Kidney epithelial cell (primary cell): ENCODE results near the gene GIMAP6. TPM values are rescaled to one million over a fixed set of nuclear protein-coding genes. Genes with fewer than 3 reads are reported as not detected.
"Not testable (repeated sequence)": the region's sequence is repeated elsewhere in the genome, so short reads cannot be mapped to it uniquely, and the experiment has no call there.

ENCODE experiments used
- DNase-seq: peaks from one replicate; pipeline ENCODE4 v3.0.0-alpha.2; 2010; ENCODE audit warnings: low read depth
- H3K27me3 ChIP-seq: 2 replicates; pipeline ENCODE4 v1.6.0; 2011; ENCODE audit warnings: low read length; ENCODE audit not compliant: control insufficient read depth, insufficient read depth
- H3K36me3 ChIP-seq: 2 replicates; pipeline ENCODE4 v1.5.1; 2011; ENCODE audit warnings: low read length; ENCODE audit not compliant: control insufficient read depth, insufficient read depth
- H3K4me3 ChIP-seq: 2 replicates; pipeline ENCODE4 v1.5.1; 2011; ENCODE audit warnings: low read depth, mild to moderate bottlenecking, control low read depth, low read length
- total RNA-seq: library from RNA; depleted of rRNA; stranded (reverse); fragments of >200 nt; gene quantifications from 2 replicates; pipeline ENCODE4 v1.2.3, GENCODE V29; 2015
- TF ChIP-seq, protein P1 (sequence below): IDR thresholded peaks from 2 replicates; pipeline ENCODE4 v1.5.1; 2011; ENCODE audit warnings: mild to moderate bottlenecking, moderate library complexity, low read length, control low read depth, inconsistent platforms; ENCODE audit not compliant: insufficient read depth, poor library complexity, severe bottlenecking

The GIMAP6 gene
- 0.34 TPM in 1 of 2 replicates, not detected in the other for total RNA-seq

DNA sequence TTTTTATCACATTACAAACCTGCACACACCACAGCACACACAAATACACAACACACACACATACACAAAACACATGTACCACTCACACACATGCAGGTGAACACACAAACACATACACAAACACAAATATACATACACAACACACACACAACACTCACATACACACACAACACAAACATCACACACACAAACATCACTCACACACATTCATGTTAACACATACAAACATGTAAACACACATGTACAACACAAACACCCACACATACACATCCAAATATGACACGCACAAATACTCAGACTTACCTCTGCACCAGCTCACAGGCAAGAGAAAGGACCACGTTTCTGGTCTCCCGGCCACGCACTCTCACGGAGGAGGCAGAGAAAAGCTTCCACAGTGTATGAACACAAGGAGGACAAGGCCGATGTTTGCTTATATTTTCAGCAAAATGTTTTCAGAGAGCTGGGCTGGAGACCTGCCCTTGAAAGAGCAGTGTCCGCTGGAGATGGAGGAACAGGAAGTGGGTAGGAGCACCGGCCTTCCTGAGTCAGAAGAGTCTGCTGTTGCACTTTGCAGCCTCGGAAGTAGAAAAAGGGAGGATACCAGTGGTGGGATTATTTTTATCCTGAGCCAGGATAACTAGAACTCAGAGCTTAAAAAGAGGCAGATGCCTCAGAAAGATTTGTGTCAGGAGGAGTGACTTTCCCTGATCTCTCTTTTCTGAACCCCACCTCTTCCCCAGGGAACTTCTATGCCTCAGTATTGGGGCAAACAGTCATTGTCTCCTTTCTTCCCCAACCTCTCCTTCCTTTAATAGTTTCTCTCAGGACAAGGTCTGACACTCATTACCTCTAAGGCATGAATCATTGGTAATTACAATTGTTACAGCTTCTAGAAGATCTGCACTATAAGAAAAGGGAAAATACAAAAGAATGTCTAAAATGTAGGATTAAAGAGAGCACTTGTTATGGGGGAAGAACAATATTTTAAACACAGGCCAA is at the start of gene GIMAP6:
GIMAP6 (minus strand) TSS at position 520 of the 999 bp plus-strand sequence. CDS start 2,243 bp downstream, outside the sequence.
- no peaks in the 10 kb centered on the region for H3K36me3 ChIP-seq
- H3K4me3 ChIP-seq, result no peak within 1 kb of the TSS
- TF ChIP-seq, protein P1, sequence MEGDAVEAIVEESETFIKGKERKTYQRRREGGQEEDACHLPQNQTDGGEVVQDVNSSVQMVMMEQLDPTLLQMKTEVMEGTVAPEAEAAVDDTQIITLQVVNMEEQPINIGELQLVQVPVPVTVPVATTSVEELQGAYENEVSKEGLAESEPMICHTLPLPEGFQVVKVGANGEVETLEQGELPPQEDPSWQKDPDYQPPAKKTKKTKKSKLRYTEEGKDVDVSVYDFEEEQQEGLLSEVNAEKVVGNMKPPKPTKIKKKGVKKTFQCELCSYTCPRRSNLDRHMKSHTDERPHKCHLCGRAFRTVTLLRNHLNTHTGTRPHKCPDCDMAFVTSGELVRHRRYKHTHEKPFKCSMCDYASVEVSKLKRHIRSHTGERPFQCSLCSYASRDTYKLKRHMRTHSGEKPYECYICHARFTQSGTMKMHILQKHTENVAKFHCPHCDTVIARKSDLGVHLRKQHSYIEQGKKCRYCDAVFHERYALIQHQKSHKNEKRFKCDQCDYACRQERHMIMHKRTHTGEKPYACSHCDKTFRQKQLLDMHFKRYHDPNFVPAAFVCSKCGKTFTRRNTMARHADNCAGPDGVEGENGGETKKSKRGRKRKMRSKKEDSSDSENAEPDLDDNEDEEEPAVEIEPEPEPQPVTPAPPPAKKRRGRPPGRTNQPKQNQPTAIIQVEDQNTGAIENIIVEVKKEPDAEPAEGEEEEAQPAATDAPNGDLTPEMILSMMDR, result no peak
- no peak for DNase-seq
- H3K27me3 ChIP-seq, result no peaks in the 10 kb centered on the region

DNA sequence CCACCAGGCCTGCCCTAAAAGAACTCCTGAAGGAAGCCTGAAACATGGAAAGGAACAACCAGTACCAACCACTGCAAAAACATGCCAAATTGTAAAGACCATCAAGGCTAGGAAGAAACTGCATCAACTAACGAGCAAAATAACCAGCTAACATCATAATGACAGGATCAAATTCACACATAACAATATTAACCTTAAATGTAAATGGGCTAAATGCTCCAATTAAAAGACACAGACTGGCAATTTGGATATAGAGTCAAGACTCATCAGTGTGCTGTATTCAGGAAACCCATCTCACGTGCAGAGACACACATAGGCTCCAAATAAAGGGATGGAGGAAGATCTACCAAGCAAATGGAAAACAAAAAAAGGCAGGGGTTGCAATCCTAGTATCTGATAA is 48.2 kb upstream of the GIMAP6 start:
- not testable (repeated sequence) for DNase-seq, H3K4me3 ChIP-seq, H3K27me3 ChIP-seq, H3K36me3 ChIP-seq

DNA sequence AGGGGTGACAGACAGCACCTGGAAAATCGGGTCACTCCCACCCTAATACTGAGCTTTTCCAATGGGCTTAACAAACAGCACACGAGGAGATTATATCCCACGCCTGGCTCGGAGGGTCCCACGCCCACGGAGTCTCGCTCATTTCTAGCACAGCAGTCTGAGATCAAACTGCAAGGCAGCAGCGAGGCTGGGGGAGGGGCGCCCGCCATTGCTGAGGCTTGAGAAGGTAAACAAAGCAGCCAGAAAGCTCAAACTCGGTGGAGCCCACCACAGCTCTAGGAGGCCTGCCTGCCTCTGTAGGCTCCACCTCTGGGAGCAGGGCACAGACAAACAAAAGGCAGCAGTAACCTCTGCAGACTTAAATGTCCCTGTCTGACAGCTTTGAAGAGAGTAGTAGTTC is 46.4 kb upstream of the GIMAP6 start:
- H3K27me3 ChIP-seq, H3K4me3 ChIP-seq, DNase-seq: not testable (repeated sequence)

DNA sequence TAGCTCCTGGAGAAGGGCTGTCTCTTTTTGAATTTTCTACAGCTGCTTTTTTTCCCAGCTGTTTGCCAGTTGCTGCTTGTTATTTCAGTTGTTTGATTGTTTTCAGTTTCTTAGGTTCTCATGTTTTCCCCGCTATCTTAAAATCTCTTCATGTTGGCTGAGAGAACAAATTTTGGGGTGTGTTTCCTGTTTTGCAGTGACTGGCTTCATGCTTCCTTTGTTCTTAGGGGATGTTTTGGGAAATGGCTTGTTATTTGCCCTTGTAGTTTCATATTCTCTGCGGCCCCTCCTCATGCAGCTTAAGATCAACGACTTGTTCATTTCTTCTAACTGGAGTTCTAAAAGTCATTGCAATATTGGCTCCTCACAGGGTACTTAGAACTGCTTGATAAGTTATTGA is 44.7 kb upstream of the GIMAP6 start:
- not testable (repeated sequence) for H3K4me3 ChIP-seq, H3K27me3 ChIP-seq, H3K36me3 ChIP-seq, DNase-seq

More for the DNA sequence above, 46.4 kb upstream of the GIMAP6 start:
- not testable (repeated sequence) for H3K36me3 ChIP-seq

DNA sequence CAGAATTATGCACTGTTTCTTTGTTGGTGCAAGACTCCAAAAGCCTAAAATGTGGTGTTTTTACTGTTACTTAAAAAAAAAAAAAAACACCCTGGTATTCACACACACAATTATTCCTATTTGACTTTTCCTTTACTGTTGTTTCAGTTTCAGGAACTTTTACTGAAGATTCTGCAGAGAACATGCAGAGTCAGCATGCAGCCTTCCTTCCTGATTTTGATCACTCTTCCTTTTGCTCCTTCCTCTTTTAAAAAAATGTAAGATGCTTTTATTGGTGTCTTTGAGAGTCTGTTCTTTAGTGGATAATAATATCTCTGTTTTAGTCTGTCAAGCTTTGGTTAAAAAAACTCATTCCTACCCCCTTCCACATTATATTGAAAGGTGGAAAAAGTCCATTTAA is 44.1 kb upstream of the GIMAP6 start:
- not testable (repeated sequence) for H3K27me3 ChIP-seq, H3K4me3 ChIP-seq, DNase-seq, H3K36me3 ChIP-seq

GRCh38 chr7:150675714-150676113 is 43.5 kb upstream of the GIMAP6 start:
- TF ChIP-seq, protein P1, result no peak
- no peaks in the 10 kb centered on the region for H3K27me3 ChIP-seq
- no peaks in the 10 kb centered on the region for H3K36me3 ChIP-seq

GRCh38 chr7:150671798-150672585 is 39.8 kb upstream of the GIMAP6 start:
- not testable (repeated sequence) for DNase-seq, H3K27me3 ChIP-seq, H3K36me3 ChIP-seq, H3K4me3 ChIP-seq

More at GRCh38 chr7:150675714-150676113, 43.5 kb upstream of the GIMAP6 start:
- no peak overlapping the region for H3K4me3 ChIP-seq
- no peak for DNase-seq

DNA sequence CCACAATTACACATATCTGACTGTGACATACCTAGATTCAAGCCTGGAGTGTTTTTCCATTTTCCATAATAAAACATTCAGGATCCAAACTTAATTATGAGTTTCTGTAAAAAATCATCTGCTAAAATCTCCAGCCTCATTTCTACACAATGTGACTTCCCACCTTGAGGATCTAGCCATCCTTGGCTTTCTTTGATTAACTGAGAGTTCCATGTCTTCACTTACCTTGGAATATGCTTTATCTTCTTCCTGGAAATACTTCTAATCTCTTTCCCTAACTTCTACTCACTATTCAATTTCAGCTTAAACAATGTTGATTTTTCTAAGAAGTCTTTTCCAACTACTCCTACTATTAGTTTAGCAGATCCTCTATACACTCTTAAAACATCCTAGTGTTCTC is 36.8 kb upstream of the GIMAP6 start:
- Histone ChIP-seq H3K36me3 (no peaks in the 10 kb centered on the region), H3K4me3 (no peak overlapping the region), H3K27me3 (no peaks in the 10 kb centered on the region)
- TF ChIP-seq, protein P1, result no peak
- DNase-seq, result no peak
